Measurements from ENCODE around the gene CYSRT1.
"Not testable (repeated sequence)": the region's sequence is repeated elsewhere in the genome, so short reads cannot be mapped to it uniquely, and the experiment has no call there.

The CYSRT1 gene

DNA sequence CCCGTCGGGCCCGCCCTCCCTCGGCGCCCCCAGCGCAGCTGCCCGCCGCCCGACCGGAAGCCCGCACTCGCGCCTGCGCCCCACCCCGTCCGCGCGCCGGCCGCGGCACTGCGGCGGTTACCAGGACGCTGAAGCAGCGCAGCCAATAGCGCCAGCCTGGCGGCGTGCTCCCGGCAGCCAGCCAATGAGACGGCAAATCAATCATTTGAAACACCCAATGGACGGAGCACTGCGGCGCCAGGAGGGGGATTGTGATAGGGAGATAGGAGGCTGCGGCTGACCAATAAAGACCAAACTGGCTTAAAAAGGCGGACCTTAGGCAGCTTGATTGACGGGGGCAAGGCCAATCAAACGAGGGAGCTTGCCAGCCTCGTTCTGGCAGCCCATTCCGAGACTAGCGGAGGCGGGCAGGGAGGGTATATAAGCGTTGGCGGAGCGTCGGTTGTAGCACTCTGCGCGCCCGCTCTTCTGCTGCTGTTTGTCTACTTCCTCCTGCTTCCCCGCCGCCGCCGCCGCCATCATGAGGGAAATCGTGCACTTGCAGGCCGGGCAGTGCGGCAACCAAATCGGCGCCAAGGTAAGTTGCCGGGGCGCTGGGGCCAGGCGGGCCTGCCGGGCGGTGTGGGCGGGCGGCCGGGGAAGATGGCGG lies 16.0 kb downstream of the CYSRT1 start, which contains the start of gene TUBB4B:
TSS of gene TUBB4B (plus strand) at position 447 of the 649 bp plus-strand sequence. CDS start at position 521, 74 bp downstream.
- Mint-ChIP-seq H3K27me3 (ENCODE audit: low read depth) (no peaks in the 10 kb centered on the region), H3K27ac (peak within 1 kb of the TSS; percentile 90), H3K9me3 (no peaks in the 10 kb centered on the region), H3K4me1 (ENCODE audit: low read depth) (peaks cover 23% of the 10 kb centered on the region), H3K4me3 (peak within 1 kb of the TSS; percentile 87), H3K36me3 (ENCODE audit: low read depth) (peaks cover 24% of the 10 kb centered on the region)

DNA sequence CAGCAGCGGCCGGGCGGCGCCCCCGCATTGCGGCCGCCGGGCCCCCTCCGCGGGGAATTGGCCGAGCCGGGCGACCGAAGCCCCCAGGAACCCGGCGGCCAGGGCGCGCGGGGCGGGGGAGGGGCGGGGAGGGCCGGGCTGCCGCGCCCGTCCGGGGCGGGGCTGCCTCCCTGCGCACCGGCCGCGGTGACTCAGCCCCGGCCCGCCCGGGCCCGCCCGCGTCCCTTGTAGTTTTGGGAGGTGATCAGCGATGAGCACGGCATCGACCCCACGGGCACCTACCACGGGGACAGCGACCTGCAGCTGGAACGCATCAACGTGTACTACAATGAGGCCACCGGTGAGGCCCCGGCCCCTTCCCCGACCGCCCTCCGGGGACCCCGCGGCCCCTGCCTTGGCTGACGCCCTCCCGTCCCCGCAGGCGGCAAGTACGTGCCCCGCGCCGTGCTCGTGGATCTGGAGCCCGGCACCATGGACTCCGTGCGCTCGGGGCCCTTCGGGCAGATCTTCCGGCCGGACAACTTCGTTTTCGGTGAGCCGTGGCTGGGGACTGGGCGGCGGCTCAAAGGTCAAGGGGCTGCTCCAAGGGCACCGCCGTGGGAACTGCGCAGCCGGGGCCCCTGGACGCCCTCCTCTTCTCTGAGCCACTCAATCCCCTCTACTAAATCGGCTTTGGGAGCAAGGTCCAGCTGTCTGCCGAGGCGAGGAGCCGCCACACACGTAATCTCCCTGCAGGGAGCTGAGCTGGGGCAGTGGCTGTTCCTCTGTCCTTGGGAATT lies 16.7 kb downstream of the CYSRT1 start:
- H3K9me3 Mint-ChIP-seq, result no peaks in the 10 kb centered on the region
- no peaks in the 10 kb centered on the region for H3K27me3 Mint-ChIP-seq (ENCODE audit: low read depth)
- H3K4me3 Mint-ChIP-seq, result peak overlapping the region; percentile 85
- peaks cover 24% of the 10 kb centered on the region for H3K36me3 Mint-ChIP-seq (ENCODE audit: low read depth)
- peak overlapping the region; percentile 52 for H3K27ac Mint-ChIP-seq
- H3K4me1 Mint-ChIP-seq (ENCODE audit: low read depth), result peaks cover 23% of the 10 kb centered on the region

DNA sequence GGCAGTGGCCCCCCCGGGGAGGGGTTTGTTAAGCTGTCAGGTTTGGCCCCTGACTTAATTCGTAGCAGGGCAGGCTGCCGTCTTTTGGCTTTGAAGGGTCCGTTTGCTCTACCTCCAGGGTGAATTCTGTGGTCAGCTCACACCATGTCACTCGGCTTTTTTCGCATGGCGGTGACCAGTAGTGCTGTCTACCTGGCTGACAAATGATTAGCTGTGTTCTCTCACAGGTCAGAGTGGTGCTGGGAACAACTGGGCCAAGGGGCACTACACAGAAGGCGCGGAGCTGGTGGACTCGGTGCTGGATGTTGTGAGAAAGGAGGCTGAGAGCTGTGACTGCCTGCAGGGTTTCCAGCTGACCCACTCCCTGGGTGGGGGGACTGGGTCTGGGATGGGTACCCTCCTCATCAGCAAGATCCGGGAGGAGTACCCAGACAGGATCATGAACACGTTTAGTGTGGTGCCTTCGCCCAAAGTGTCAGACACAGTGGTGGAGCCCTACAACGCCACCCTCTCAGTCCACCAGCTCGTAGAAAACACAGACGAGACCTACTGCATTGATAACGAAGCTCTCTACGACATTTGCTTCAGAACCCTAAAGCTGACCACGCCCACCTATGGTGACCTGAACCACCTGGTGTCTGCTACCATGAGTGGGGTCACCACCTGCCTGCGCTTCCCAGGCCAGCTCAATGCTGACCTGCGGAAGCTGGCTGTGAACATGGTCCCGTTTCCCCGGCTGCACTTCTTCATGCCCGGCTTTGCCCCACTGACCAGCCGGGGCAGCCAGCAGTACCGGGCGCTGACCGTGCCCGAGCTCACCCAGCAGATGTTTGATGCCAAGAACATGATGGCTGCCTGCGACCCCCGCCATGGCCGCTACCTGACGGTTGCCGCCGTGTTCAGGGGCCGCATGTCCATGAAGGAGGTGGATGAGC lies 17.6 kb downstream of the CYSRT1 start:
- Mint-ChIP-seq H3K4me3 (peak overlapping the region; percentile 85), H3K27me3 (ENCODE audit: low read depth) (no peaks in the 10 kb centered on the region), H3K9me3 (no peaks in the 10 kb centered on the region), H3K27ac (peak overlapping the region; percentile 77), H3K4me1 (ENCODE audit: low read depth) (peaks cover 23% of the 10 kb centered on the region), H3K36me3 (ENCODE audit: low read depth) (peaks cover 24% of the 10 kb centered on the region)

DNA sequence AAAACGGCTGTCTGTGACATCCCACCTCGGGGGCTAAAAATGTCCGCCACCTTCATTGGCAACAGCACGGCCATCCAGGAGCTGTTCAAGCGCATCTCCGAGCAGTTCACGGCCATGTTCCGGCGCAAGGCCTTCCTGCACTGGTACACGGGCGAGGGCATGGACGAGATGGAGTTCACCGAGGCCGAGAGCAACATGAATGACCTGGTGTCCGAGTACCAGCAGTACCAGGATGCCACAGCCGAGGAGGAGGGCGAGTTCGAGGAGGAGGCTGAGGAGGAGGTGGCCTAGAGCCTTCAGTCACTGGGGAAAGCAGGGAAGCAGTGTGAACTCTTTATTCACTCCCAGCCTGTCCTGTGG lies 18.3 kb downstream of the CYSRT1 start:
- H3K27me3 Mint-ChIP-seq (ENCODE audit: low read depth); H3K9me3 Mint-ChIP-seq: not testable (repeated sequence)
- H3K36me3 Mint-ChIP-seq (ENCODE audit: low read depth), result peaks cover 24% of the 10 kb centered on the region
- H3K4me3 Mint-ChIP-seq, result peak overlapping the region; percentile 59
- H3K27ac Mint-ChIP-seq, result peak overlapping the region; percentile 41
- peaks cover 23% of the 10 kb centered on the region for H3K4me1 Mint-ChIP-seq (ENCODE audit: low read depth)

DNA sequence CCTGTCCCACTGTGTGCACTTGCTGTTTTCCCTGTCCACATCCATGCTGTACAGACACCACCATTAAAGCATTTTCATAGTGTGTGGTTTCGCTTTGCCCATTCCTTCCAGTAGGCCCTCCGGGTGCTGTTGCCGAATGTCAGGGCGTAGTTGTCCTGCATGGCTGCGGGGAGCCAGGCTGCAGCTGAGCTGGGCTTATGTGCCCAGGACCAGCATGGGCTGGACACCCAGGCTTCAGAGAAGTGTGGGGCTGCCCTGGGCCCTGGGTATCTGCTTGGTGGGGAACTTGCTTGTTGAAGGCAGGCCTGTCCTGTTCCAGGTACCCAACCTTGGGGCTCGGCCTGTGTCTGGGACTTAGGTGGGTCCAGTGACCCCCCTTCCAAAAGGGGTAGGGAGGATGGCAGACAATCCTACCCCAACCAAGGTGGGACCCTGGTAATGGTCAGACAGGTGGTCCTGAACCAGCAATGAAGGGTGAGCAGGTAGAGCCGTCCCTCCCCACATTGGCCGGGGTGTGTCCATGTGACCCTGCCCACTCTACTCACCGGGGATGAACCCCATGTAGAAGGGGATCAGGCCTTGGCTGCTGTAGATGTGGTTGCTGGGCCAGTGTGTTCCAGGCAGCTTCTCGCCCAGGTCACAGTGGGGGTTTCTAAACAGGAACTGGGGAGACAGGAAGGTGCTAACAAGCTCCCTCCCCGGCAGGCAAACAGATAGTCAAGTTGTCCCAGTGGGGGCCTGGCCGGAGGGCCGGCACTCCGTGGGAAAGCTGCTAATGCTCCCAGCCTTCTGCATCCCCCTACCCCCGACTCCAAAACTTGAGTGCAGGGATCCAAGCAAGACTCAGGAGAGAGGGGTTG lies 18.9 kb downstream of the CYSRT1 start:
- H3K4me1 Mint-ChIP-seq (ENCODE audit: low read depth), result peaks cover 23% of the 10 kb centered on the region
- H3K36me3 Mint-ChIP-seq (ENCODE audit: low read depth), result peaks cover 24% of the 10 kb centered on the region
- H3K4me3 Mint-ChIP-seq, result peak overlapping the region; percentile 59
- H3K9me3 Mint-ChIP-seq, result no peaks in the 10 kb centered on the region
- peak overlapping the region; percentile 52 for H3K27ac Mint-ChIP-seq
- H3K27me3 Mint-ChIP-seq (ENCODE audit: low read depth), result no peaks in the 10 kb centered on the region

DNA sequence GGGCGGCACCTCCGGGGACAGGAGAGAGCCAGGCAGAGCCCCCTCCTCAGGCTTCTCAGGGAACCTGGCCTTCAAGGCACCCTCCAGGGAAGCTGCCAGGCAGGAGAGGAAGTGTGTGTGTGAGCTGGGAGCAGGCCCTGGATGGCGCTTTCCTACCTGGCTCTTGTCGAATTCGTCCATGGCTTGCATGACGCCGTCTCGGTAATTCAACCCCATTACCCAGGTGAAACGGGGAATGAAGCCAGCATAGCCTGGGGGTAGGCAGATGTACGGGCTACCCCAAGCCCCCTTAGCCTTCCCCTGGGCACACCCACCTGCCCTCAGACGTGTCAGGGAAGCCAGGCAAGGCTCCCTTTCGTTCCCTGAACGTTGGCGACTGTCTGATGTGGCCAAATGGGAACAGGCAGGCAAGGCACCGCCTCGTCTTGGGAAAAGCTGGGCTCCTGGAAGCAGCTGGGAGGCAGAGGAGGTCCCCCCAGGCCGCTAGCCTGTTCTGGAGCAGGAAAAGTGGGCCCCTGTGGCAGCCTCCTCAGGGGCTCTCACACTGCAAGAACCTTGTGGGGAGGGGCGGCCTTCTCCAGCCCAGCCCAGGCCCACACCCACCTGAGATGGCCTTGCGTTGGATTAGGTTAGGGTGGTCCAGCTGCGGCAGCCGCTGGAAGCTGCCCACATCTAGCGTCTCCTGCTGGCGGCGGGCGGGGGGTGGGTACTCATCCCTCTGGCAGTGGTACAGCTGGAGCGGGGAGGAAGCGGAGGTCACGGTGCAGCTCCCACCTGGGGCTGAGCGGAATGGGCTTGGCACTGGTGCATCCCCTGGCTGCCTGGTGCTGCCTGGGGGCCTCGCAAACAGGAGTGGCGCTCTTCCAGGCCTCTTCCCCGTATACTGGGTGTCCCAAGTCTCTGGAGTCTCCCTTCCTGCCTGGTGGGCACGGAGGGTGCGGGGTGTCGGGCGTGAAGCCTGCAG lies 19.8 kb downstream of the CYSRT1 start:
- Mint-ChIP-seq H3K36me3 (ENCODE audit: low read depth) (peaks cover 24% of the 10 kb centered on the region), H3K4me1 (ENCODE audit: low read depth) (peaks cover 20% of the 10 kb centered on the region), H3K9me3 (no peaks in the 10 kb centered on the region), H3K27me3 (ENCODE audit: low read depth) (no peaks in the 10 kb centered on the region), H3K27ac (peak overlapping the region; percentile 52), H3K4me3 (no peak overlapping the region)

DNA sequence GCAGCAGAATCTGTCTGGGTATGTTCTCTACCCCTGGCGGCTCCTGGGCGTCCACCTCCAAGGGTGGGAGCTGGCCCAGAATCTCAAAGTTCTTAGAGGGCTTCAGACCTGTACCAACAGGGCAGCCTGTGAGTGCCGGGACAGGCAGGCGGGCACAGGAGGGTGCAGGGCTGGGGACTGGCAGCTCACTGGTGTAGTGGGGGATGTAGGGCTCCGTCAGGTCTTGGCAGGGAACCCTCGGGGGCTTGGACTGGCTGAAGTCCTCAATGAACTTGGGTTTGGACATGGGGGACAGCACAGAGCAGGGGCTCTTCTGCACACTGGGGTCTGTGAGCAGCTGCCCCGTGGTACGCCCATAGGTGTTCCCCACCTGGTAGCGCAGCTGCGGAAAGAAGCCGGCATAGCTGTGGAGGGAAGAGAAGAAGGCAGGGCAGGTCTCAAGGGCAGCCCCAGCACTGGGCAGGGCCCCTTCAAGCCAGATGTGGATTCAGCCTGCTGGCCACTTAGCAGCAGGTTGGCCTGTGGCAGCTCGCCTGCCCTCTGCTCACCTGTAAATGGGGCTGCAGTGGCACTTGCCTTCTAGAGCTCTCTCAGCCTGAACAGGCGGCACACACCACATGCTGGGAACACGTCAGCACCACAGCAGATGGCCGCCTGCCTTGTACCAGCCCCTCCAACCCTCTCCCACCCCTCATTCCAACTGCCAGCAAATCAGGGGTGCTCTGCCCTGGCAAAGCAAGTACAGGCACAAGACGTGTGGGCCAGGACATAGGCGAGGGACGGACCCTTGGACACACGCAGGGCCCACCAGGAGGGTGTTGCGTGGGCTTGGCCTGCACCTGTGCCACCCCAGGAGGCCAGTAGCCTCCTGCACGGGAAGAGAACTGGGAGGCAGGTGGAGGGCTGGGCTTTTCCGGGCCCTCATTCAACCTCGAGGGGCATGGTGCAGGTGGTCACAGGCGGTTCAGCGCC lies 20.8 kb downstream of the CYSRT1 start:
- H3K9me3 Mint-ChIP-seq, result no peaks in the 10 kb centered on the region
- peaks cover 20% of the 10 kb centered on the region for H3K4me1 Mint-ChIP-seq (ENCODE audit: low read depth)
- H3K27ac Mint-ChIP-seq, result no peak overlapping the region
- H3K4me3 Mint-ChIP-seq, result no peak overlapping the region
- peaks cover 24% of the 10 kb centered on the region for H3K36me3 Mint-ChIP-seq (ENCODE audit: low read depth)
- H3K27me3 Mint-ChIP-seq (ENCODE audit: low read depth), result no peaks in the 10 kb centered on the region

DNA sequence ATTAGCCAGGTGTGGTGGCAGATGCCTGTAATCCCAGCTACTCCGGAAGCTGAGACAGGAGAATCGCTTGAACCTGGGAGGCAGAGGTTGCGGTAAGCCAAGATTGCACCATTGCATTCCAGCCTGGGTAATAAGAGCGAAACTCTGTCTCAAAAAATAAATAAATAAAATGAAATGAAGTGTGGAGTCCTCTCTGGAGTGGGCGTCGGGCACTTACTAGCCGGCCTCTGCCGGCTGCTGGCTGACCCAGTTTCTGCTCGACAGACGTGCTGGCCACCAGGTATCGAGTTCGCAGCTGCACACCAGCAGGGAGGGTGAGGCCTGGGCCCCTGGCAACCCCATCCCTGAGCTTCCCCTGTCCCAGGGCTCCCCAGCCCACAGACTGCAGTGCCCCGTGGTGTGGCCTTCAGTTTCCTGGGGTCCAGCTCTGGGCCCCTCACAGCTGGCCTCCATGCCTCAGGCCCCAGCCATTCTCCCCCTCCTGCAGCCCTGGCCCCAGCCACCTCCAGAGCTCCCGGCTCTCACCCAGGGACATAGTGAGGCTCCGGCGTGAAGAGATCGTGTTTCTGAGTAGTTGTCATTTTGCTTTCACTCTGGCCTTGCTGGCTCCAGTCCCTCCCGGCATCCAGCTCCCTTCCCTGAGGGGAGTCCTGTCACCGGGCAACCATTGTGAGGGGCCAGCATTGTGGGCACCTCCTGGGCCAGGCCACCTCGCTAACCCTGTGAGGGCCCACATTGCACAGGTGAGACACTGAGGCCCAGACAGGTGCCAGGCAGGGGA lies 22.4 kb downstream of the CYSRT1 start:
- Mint-ChIP-seq H3K27ac (no peak overlapping the region), H3K4me3 (no peak overlapping the region), H3K4me1 (ENCODE audit: low read depth) (peaks cover 19% of the 10 kb centered on the region), H3K36me3 (ENCODE audit: low read depth) (peaks cover 18% of the 10 kb centered on the region), H3K27me3 (ENCODE audit: low read depth) (no peaks in the 10 kb centered on the region), H3K9me3 (no peaks in the 10 kb centered on the region)

DNA sequence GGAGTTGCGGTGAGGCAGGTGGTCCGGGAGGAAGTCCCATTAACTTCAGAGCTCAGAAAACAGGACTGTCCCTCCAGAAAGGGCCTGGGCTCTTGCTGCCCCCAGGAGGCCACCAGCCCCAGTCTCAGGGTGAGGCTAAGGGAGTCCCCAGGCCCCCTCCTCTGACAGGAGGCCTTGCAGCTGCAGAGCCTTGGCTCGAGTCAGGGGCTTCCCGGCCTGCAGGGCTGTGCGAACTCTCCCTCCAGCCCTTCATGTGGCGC lies 22.9 kb downstream of the CYSRT1 start:
- Mint-ChIP-seq H3K27me3 (ENCODE audit: low read depth) (no peaks in the 10 kb centered on the region), H3K4me1 (ENCODE audit: low read depth) (peaks cover 13% of the 10 kb centered on the region), H3K36me3 (ENCODE audit: low read depth) (peaks cover 12% of the 10 kb centered on the region), H3K9me3 (no peaks in the 10 kb centered on the region), H3K27ac (no peak overlapping the region), H3K4me3 (no peak overlapping the region)

DNA sequence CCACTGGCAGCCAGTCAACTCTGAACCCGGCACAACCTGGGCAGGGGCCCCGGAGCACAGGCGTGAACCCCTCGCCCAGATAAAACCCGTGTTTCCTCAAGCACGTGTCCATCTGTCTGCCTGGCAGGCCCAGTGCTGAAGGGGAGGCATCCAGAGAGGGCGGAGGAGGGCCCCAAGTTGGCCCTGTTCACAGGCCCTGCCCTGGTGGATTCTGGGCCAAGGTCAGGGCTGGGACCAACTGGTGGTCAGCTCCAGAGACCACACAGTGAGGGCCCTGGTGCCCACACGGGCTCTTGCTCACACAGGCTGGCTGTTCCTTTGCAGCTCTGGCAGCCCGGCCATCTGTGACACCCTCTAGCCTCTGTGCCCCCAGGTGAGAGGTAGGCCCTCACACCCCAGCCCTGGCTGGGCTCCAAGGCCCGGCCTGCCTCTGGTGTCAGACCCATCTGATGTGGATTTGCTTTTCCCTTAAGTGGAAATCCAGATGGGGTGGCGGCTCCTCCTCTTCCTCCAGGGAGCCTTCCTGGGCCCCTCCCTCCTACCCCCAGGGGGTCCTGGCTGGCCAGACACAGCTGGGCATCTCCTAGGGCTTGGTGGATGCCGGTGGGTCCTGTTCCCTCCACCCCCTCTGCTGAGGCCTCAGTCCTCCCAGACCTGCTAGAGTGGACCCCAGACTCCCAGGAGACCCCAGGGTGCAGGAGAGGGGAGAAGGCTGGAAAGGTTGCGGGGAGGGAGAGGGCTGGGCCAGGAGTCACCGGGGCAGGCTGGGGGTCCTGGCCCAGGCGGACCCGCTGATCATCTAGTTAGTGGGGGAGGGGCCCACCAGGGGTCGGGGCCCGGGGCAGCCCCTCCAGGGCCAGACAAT lies 25.6 kb downstream of the CYSRT1 start:
- no peaks in the 10 kb centered on the region for H3K27me3 Mint-ChIP-seq (ENCODE audit: low read depth)
- no peaks in the 10 kb centered on the region for H3K9me3 Mint-ChIP-seq
- no peaks in the 10 kb centered on the region for H3K36me3 Mint-ChIP-seq (ENCODE audit: low read depth)
- H3K4me3 Mint-ChIP-seq, result no peak overlapping the region
- H3K27ac Mint-ChIP-seq, result no peak overlapping the region
- H3K4me1 Mint-ChIP-seq (ENCODE audit: low read depth), result peaks cover 5% of the 10 kb centered on the region

DNA sequence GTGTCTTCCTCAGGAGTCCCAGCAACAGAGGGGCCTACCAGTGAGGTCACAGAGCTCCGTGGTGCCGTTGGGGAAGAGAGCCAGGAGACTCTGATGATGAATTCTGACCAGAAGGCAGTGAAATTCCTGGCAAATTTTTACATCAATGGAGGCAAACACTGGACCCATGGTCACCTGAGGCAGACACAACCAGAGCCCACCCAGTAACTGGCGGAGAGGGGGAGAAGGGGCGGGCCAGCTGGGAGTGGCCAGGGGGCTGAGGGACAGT lies 26.2 kb downstream of the CYSRT1 start, which contains the start of gene STPG3:
TSS of gene STPG3 (plus strand) at position 93 of the 268 bp plus-strand sequence. CDS start at position 94, 1 bp downstream.
- no peak within 1 kb of the TSS for H3K27ac Mint-ChIP-seq
- no peaks in the 10 kb centered on the region for H3K36me3 Mint-ChIP-seq (ENCODE audit: low read depth)

More for the DNA sequence above, 26.2 kb downstream of the CYSRT1 start, which contains the start of gene STPG3:
- H3K9me3 Mint-ChIP-seq, result no peaks in the 10 kb centered on the region
- peaks cover 5% of the 10 kb centered on the region for H3K4me1 Mint-ChIP-seq (ENCODE audit: low read depth)
- no peak within 1 kb of the TSS for H3K4me3 Mint-ChIP-seq
- no peaks in the 10 kb centered on the region for H3K27me3 Mint-ChIP-seq (ENCODE audit: low read depth)

All from T-helper 1 cell treated with Interleukin-12 subunit alpha and Interleukin-12 subunit beta and Interleukin-4 antibody, amounts not matched to agents 30 μg/mL and 1 μg/mL, for 36 hours (primary cell).